HG02970 (cell line): ENCODE results near the gene UBE2O.

Experiments used
- ATAC-seq: cut with Tn5 transposase; IDR thresholded peaks from one replicate; pipeline ENCODE4 v1.9.1; 2021; ENCODE audit warnings: mild to moderate bottlenecking, moderate library complexity, moderate number of reproducible peaks; ENCODE audit not compliant: unreplicated experiment, low FRiP score

The UBE2O gene

DNA sequence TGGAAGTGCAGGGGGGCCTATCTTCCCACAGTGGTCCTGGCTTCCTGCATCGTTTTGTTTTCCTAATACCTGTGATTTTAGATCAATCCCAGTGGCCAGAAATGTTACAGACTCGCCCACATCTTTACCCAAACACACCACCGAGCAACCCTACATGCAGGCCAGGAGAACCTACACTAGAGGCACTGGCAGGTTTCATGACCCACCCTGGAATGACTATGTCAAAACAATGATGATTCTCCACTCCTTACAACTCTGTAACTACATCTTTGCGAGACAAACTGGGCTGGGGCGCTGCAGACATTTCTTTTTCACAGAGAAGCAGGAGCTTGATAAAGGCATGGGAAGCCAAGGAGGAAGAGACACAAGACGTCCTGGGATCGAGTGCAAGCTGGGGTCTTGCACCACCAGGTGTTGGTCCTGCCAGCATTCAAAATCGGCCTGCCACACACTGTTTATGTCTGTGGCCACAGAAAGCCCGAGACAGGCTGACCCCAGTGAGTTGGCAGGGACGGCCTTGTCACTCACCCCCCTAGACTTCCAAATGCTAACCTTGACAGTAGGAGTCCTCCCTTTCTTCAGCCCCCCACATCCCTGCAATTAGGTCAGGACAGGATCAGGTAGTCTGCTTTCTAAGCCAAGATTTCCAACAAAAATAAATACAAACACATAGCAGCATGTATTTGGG, 32.5 kb downstream of the UBE2O start:
- no peak for ATAC-seq

DNA sequence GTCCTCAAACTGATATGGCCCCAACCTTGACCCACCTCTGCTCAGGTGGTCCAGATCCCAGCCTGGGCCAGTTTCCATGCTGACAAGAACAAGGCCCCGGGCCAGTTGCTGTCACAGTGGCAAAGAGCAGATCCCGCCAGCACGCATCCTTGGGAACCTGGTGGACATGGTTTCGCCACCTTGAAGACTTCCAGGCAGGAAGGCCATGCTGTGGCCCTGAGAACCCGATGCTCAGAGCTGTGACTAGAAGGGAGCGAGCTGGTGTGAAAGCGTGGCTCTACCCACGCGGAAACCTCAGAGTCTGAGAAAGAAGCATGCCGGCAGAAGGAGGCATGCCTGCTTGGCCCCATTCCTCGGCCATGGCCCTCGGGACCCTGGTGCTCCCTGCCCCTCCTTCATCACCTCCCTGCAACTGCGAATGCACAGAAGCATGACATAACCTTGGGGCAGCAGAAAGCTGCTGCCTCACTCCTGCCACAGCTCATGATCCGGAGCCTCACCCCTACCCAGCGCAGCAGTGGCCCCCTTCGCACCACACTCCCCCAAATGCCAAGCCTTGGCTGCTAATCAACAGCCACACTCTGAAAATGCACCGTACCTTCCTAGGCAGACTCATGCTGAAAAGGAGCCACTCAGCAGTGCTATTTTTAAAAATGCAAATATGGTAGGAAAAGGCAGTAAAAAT, 33.2 kb downstream of the UBE2O start:
- no peak for ATAC-seq

DNA sequence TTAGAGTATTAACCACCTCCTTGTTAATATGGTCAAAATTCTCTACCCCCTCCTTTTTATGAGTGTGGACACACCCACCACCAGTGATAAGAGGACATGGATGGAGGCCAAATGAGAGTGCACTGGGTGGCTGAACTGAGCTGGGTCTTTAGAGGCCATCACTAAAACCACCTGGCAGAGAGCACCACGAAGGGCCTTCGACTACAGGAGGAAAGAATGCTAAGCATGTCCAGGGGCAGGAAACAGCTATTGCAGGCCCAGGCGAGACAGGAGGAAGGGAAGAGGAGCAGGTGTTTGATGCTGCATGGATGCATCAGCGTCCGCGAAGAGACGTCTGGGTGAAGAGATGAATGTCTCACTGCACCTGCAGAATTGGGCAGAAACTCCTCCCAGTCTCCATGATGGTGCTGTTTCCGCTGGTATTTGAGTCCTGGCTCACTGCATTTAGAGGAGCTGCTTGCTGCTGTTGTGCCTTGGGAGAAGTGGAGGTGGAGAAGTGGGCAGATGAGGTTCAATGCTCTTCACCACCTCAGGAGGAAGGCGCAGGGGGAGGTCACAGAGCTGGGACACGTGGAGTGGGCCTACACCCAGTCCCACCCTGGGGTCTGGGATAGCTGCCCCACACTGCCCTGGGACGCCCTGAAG, 35.3 kb downstream of the UBE2O start:
- ATAC-seq, result no peak

DNA sequence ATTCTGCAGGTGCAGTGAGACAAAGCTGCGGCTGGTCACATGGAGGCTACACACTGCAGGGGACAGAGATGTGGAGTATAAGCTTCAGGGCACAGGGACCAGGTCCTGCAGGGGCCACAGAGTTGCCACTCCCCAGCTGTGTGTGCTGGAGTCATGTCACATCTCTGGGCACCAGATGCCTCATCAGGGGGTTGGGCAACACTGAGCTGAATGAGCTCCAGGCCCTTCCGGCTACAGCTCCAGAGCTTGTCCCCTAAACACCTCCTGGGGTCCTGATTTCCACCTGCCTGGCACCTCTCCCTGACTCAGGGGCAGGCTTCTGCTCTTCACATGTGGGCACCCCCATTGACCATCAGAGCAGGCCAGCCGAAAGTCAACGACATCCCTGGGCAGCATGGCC, 36.1 kb downstream of the UBE2O start:
- no peak for ATAC-seq

DNA sequence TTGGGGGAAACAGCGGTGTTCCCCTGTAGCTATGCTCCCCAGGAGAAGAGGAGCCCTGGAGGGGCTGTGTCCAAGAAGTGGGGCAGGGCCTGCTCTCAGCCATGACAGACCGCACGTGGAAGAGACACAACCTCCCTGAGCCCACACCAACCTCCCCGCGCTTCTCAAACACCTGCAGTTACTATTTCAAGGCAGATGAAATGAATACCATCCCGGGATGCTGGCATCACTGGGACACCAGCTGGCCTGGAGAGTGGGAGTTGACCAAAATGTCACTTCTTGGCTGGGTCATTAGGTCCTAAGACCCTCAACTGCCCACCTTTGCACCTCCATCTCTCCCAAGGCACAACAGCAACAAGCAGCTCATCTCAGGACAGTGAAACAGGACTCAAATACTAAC, 36.5 kb downstream of the UBE2O start:
- no peak for ATAC-seq

DNA sequence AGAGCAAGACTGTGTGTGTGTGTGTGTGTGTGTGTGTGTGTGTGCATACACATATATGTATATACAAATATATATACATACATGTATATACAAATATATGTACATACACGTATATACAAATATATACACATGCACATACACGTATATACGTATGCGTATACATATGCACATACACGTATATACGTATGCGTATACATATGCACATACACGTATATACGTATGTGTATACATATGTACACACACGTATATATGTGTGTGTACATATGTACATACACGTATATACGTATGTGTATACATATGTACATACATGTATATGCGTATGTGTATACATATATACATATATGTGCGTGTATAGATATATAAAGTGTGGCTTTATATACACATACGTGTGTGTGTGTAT, 37.2 kb downstream of the UBE2O start:
- ATAC-seq, result no peak

DNA sequence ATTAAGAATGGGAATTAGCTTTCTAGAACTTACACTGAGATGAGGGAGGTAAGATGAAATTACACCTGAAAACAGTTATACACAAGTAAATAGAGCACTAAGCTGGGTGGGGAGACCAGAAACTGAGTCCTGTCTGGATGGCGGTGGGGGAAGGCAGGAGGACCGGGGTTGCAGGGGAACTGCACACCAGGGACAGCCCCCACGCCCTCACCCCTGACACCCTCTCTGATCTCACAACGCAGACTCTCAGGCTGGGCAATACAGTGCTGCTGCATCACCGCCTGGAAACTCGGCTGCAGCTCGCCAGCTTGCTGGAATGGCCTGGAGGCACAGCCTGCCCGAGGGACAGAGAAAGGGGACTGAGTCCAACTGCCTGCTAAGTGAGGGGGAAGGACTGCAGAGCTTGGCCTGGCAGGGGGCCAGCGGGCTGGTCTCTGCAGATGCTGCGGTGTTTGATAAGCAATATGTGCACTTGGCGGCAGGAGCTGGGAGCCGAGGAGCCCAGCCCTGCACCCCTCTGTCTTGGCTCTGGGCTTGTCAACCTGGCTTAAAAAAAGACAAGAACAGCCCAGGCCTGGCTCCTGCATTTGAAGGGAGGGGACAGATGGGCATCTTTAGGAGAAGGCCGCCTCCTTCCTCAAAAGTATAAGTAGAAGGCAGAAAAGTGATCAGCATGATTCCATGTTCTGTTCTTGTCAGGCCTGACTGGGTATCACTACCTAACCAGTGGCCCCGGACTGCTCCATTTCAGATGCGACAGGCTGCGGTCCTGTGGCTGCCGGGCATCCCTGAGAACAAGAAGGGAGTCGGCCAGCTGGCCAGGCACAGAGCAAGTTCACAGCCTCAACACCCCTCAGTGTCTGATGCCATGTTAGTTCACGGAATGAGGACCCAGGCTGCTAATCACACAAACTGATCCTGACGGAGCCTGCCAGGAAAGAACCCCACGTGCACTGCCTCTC, 38.3 kb downstream of the UBE2O start:
- no peak for ATAC-seq

DNA sequence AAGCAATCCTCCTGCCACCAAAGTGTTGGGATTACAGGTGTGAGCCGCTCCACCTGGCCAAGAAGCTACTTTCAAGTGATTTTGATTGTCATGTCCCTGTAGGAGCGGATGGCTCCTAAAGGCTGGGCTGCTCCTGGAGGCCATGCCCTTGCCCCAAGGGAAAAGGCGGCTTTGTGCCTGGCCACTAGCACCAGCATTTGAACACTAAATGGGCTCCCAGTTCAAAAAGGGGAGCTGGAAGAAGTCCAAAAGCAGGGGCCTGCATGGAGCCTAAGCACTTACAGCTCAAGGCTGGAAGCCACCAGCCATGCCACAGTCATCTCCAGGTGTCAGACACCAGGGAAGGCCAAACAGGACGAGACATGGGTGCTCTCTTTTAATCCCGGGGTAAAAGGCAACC, 41.7 kb downstream of the UBE2O start:
- no peak for ATAC-seq

DNA sequence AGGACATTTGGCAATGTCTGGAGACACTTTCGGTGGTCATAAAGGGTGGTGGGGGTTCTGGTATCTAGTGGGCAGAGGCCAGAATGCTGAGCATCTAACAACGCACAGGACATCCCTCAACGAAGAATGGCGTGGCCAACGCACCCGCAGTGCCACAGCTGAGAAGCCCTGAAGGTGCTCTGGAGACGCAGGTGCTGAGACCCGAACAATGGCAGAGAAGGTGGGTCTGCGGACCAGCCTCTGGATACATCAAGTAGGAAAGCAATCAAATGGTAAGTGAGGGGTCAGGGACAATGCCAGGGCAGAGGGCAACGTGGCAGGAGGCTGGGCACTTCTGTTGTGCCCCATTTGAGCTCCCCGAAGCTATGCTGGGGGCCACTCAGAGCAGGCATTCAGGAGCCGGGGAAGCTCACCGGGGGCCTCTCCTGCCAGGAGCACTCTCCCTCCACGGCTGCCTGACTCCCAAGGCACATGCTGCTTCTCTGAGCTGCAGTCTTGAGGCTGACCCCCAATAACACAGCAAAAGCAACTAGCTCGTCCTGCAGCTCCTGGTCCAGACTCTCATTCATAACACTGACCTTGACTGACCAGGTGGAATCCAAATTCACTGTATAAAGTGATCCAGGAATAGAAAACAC, 42.5 kb downstream of the UBE2O start:
- no peak for ATAC-seq

DNA sequence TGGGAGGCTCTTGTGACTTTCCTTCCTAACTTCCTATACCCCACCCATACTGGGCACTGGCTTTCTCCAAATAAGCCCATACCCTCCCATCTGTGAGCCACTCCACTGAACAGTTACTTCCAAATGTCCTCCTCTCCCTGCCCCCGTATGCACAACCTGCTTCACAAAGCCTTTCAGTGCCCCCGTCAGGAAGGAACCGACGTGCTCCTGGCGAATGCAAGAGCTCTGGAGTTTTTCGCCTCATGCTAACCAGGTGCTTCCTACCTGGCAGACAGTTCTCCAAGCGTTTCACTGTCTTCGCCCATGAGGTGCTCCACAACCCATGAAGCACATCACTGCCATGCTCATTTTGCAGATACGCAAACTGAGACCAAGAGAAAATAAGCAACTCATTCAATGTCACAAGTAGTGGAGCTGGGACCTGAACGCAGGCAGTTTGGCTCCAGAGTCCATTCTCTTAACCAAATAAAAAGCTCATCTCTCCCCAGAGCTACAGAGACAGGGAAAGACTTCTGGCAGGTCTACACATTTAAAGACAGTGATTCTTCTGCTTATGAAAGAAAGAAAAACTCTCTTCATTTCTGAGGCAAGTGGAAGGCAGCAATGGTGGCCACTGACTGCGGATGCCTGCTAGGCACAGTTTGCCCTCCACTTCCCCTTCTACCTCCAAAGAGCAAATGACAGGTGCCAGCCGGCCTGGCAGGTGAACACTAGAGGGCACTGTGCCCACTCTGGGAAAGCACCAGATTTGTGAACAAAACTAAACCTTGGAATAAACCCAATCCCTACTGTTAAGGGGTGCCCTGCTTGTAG, 44.7 kb downstream of the UBE2O start:
- no peak for ATAC-seq

DNA sequence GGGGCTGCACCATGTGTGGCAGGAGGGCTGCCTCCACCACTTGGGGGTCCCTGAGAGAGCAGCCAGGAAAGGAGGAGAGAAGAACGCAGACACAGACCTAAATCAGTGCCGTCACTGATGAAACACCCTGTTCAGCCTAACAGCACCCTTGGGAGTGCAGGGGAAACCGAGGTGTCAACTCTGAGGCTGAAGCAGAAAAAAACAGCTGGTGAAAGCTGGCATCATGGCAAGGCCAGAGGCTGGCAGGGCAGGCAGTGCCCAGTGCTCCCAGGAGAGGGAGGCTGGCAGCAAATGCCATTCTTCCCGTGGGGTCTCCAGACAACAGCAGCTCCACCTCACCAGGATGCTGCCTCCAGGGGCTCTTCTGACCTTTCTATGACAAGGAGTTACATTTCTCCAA, 45.4 kb downstream of the UBE2O start:
- ATAC-seq, result no peak

DNA sequence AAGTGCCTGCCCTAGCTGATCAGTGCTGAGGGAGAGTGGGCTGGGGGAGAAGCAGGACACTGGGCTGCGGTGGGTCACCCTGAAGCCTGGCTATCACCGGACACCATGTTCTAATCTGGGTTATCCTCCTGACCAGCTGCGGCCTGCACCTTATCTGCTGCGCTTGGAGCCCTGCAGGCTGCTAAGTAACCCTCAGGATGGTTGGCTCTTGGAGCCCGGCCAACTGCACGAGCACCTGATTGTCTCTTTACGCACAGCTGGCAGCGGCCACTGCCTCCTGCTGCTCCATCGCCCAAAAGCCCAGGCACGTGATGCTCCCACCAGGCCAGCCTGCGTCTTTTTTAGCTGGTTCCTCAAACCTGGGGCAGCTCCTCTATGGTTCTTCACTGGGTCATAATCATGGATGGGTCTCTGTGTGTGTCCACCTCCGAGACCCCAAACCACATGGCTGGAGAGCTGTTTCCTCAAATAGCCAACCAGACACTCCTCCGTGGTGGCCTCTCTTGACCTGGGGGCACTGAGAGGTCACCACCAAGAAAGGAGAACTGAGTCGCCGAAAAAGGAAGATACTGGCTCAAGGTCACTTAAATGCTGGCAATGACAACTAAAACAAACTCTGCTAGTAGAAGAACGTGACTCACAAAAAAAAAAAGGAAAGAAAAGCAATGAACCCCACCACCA, 46.8 kb downstream of the UBE2O start:
- ATAC-seq, result no peak

DNA sequence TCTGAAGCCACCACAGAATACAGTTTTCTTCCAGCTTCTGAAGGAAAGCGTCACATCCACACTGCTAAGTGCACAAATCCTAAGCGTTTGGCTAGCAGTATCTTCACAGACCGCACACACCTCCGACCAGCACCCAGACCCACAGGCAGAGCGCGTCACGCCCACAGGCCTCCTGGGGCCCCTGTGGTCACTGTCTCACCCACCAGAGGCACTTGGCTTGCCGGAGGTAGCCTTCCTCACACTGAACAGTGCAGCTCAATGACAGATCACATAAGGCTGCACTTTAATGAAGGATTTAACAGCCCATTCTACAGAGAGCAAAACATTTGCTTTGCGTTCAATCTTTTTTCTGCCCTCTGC, 47.4 kb downstream of the UBE2O start:
- no peak for ATAC-seq

DNA sequence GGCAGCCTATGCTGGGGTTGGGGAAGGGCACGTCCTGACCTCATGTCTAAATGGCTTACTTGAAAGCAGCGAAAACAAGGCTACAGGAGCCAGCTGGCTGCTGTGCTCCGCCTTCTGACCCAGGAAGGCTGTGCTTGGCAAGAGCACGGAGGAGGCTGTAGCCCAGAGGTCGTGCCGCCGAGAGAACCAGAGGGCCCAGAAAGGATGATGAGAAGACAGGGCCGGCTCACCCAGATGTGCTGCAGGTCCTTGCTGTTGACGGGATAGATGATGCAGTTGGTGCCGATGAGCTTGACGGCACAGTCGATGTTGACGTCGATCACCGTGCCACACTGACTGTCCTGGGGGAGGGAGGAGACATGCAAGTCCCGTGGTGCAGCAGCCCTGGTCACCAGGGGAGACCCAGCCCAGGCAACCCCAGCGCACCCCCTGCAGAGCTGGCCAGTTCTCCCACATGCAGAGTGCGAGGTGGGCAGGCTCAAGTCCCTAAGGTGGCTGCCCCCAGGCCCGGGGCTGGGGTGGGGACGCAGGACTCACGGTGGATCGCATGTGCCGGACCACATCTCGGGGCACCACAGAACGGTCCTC, 47.9 kb downstream of the UBE2O start:
- no peak for ATAC-seq

DNA sequence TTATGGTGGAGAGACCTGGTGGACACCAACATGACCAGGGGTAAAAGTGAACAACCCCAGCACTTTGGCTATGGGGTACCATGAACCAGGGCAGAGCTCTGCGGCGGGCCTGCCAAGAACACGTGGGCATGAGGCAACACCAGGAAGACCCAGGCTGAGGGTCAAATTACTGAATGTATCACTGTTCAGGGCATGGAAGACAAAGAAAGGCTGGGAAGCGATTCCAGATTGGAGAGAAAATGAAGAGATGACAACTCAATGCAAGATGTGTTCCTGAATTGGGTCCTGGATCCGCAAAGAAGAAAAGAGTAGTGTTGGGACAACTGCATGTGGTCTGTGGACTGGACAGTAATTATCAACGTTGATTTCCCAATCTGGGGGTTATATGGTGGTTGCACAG, 48.7 kb downstream of the UBE2O start:
- no peak for ATAC-seq

DNA sequence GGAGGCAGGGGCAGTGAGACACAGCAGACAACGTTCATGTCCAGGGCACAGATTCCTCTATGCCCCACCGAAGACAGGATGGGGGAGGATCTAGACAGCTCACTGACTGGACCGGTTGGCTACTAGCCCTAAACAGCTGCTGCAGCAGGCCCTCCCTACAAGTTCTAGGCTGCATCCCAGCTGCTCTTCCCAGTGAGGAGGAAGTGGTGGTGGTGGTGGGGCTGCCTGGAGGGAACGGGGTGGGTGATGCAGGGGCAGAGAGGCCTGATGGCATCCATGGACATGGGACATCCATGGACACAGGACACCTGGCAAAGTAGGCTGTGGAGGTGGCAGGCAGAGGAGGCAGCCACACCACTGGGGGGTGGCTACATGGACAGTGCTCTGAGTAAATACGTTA, 50.2 kb downstream of the UBE2O start:
- no peak for ATAC-seq

DNA sequence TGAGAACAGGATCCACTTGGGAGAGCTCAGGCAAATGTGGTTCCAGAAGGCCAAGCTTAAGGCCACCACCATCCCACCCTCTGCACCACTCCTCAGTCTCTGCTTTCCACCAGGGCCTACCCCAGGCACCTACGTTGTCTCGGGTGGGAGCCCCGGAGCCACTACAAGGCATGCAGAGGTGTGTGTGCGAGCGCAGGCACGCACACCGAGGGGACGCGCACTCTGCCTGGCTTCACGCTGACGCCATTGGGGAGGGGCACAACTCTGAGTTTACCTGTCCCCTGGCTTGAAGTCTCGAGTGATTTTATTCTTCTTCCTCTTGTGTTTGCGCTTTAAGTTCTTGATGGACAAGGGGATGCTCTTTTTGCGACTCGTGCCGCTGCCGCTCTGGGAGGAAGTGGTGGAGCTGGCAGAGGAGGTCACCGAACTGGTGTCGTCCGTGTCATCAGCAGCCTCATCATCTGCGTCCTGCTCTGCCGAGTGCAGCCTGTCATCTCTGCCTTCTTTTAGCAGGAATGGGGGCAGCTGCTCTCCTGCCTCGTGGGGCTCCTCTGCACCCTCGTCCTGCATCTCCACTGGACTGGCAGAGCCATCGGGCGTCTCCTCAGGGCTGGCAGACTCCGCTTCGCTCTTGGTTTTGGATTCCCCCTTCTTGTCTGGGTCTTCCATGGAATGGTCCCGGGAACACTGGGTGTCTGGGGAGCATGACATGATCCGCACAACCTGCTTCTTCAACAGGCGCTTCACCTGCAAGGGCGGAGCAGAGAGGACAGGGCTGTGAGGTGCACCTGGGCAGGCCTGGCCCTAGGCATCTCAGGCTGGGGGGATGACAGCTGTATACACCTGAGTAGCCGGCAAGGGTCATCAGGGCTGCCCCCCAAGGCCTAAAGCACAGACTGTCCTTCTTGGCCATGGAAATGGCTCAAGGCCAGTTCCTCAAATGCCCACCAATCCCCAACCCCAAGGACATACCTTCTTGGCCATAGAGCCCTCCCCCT, 53.5 kb downstream of the UBE2O start:
- ATAC-seq, result no peak
